C4-2B (cell line): ENCODE measurements around the gene GTF2IRD2.
"Not testable (repeated sequence)": the region's sequence is repeated elsewhere in the genome, so short reads cannot be mapped to it uniquely, and the experiment has no call there.

Experiments used
- ZFX ChIP-seq: fragments of 450-650 bp; IDR thresholded peaks from 2 replicates; pipeline ENCODE4 v1.6.1; 2017
- TF ChIP-seq, protein P1 (sequence below): fragments of 450-650 bp; conservative IDR thresholded peaks from 2 replicates; pipeline ENCODE4 v1.5.1; 2017; ENCODE audit warnings: mild to moderate bottlenecking

DNA sequence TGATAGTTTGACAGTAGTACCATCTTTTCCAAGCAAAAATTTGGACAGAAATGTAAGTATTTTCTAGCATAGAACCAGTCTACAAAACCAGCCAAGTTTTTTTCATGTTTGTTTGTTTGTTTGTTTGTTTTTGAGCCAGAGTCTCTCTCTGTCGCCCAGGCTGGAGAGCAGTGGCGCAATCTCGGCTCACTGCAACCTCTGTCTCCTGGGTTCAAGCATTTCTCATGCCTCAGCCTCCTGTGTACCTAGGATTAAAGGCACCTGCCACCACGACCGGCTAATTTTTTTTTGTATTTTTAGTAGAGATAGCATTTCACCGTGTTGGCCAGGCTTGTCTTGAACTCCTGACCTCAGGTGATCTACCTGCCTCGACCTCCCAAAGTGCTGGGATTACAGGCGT lies 14.4 kb upstream of the GTF2IRD2 start:
- TF ChIP-seq, protein P1, sequence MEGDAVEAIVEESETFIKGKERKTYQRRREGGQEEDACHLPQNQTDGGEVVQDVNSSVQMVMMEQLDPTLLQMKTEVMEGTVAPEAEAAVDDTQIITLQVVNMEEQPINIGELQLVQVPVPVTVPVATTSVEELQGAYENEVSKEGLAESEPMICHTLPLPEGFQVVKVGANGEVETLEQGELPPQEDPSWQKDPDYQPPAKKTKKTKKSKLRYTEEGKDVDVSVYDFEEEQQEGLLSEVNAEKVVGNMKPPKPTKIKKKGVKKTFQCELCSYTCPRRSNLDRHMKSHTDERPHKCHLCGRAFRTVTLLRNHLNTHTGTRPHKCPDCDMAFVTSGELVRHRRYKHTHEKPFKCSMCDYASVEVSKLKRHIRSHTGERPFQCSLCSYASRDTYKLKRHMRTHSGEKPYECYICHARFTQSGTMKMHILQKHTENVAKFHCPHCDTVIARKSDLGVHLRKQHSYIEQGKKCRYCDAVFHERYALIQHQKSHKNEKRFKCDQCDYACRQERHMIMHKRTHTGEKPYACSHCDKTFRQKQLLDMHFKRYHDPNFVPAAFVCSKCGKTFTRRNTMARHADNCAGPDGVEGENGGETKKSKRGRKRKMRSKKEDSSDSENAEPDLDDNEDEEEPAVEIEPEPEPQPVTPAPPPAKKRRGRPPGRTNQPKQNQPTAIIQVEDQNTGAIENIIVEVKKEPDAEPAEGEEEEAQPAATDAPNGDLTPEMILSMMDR, result not testable (repeated sequence)
- TF ChIP-seq ZFX, result not testable (repeated sequence)
